Measurements from ENCODE around the gene C19orf47.
A peak's percentile ranks its signal among the peaks of the same experiment; 100 is the strongest.

Gene C19orf47

DNA sequence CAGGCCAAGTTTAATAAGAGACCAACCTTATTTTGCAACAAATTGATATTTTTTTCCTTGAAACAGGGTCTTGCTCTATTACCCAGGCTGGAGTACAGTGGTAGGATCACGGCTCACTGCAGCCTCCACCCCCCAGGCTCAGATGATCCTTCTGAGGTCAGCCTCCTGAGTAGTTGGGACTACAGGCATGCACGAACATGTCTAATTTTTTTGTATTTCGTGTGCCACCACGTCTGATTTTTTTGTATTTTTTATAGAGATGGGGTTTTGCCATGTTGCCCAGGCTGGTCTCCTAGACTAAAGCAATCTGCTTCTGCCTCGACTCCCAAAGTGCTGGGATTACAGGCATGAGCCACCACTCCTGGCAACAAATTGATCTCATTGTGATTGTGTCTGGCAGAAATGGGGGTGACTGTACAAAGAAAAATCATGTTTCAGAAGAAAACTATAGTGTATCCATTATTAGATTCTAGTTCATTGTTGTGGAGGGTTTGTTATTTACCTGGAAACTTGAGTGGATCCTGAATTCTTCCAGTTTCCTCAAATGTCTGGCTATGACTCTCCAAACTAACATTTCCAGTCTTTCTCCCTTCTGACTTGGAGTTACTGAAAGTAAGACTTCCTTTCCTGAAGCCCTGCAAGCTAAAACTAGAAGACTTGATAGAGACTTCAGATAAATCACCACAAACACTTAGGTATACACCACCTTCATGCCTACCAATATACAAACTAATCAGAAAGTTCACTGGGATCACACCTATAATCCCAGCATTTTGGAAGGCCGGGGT, 45.8 kb downstream of the C19orf47 start:
- TF ChIP-seq, protein P1, sequence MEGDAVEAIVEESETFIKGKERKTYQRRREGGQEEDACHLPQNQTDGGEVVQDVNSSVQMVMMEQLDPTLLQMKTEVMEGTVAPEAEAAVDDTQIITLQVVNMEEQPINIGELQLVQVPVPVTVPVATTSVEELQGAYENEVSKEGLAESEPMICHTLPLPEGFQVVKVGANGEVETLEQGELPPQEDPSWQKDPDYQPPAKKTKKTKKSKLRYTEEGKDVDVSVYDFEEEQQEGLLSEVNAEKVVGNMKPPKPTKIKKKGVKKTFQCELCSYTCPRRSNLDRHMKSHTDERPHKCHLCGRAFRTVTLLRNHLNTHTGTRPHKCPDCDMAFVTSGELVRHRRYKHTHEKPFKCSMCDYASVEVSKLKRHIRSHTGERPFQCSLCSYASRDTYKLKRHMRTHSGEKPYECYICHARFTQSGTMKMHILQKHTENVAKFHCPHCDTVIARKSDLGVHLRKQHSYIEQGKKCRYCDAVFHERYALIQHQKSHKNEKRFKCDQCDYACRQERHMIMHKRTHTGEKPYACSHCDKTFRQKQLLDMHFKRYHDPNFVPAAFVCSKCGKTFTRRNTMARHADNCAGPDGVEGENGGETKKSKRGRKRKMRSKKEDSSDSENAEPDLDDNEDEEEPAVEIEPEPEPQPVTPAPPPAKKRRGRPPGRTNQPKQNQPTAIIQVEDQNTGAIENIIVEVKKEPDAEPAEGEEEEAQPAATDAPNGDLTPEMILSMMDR (conservative IDR thresholded peaks at IDR 0.05), result no peak
- no peak for TF ChIP-seq ZFX (IDR thresholded peaks at IDR 0.05)
- H3K27ac ChIP-seq, result no peak overlapping the region

DNA sequence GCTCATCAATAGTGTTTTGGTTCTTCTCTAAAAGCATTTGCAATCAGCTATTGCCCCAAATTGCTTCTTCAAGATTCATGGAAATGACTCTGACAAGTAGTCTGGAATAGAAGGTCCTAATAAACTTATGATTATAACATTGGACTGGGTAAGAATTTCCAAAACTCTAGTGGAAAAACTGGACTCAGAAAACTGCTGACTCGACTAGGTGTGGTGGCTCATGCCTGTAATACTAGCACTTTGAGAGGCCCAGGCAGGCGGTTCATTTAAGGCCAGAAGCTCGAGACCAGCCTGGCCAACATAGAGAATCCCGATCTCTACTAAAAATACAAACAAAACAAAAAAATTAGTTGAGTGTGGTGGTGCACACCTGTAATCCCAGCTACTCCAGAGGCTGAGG, 47.5 kb downstream of the C19orf47 start:
- TF ChIP-seq ZFX (IDR thresholded peaks at IDR 0.05), result no peak
- TF ChIP-seq, protein P1 (conservative IDR thresholded peaks at IDR 0.05), result no peak
- no peak overlapping the region for H3K27ac ChIP-seq

DNA sequence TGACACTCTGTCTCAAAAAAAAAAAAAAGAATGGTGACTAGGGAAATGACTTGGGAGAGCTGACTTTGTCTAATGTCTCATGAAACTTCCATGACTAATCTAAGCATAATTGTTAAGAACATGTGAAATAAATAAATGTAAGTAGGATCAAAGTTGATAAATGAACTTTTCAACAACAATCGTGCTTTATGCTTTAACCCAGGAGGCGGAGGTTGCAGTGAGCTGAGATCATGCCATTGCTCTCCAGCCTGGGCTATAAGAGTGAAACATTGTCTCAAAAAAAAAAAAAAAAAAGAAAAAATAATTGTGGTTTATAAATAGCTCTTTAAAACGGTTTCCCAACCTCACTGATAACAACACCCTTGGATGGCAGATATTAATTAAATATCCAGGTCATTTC, 50.2 kb downstream of the C19orf47 start:
- TF ChIP-seq, protein P1 (conservative IDR thresholded peaks at IDR 0.05), result no peak
- no peak for TF ChIP-seq ZFX (IDR thresholded peaks at IDR 0.05)

DNA sequence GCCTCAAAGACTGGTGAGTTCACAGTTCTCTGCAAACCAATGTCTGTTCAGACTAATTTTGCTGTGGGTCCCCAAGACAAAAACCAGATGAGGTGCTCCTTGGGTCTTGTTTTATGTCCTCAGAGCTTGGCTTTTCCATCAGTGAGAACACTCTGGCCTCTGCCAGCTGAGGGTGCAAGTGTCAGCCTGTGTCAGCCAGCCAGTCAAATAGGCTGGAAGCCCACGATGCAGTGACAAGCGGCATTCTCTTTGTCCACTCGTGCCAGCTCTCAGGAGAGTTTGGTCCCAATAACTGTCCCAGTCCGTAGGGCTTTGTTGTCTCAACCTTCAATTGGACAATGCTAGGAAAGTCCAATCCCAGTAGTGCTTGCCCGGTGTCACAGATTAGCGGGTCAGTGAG, 53.6 kb downstream of the C19orf47 start:
- no peak overlapping the region for H3K27ac ChIP-seq
- TF ChIP-seq ZFX (IDR thresholded peaks at IDR 0.05), result no peak
- TF ChIP-seq, protein P1 (conservative IDR thresholded peaks at IDR 0.05), result no peak

More for the DNA sequence above, 50.2 kb downstream of the C19orf47 start:
- H3K27ac ChIP-seq, result no peak overlapping the region

DNA sequence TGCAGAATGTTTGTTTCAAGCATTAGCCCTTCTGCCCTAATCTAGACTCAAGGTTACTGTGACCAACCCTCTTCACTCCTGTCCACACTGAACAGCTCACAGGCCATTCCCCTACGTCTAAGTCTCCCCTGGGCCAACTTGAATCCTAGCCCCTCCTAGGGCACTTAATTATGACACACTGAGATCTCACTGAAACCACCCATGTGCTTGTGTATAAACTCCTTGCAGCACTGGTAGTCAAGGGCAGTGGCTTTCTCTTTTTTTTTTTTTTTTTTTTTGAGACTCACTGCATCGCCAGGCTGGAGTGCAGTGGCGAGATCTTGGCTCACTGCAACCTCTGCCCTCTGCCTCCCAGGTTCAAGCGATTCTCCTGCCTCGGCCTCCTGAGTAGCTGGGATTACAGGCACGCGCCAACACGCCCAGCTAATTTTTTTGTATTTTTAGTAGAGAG, 61.2 kb downstream of the C19orf47 start:
- TF ChIP-seq, protein P1 (conservative IDR thresholded peaks at IDR 0.05), result no peak
- no peak for TF ChIP-seq ZFX (IDR thresholded peaks at IDR 0.05)
- H3K27ac ChIP-seq, result no peak overlapping the region

DNA sequence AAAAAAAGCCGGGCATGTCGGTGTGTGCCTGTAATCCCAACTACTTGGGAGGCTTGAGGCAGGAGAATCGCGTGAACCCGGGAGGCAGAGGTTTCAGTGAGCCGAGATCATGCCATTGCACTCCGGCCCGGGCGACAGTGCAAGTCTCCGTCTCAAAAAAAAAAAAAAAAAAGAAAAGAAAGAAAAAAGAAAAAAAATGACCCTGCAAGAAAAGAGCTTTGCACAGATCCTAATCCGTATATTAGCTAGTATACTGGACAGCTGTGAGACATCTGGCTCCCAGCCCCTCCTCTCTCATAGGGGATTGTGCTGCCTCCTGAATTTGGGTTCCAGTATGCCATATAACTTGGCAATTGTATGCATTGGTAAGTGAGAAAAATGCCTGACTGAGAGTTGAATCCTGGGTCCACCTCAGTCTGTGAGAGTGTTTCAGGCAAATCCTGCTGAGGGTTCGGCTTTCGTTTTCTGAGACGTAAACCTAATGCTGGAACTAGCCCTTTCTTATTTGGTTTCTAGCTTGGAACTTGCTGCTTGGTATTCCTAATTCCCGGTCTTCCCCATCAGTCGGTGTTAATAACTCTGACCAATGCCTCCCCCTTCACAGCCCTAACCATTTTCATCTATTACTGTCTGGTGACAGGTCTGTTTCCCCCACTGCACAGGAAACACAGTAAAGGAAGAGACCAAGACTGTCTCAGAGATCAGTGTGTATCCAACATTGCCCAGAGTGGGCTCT, 61.8 kb downstream of the C19orf47 start:
- no peak for TF ChIP-seq ZFX (IDR thresholded peaks at IDR 0.05)
- TF ChIP-seq, protein P1 (conservative IDR thresholded peaks at IDR 0.05), result no peak
- peak overlapping the region; percentile 94 for H3K27ac ChIP-seq
